ENCODE results near the gene LDAH.
"Not testable (repeated sequence)": the region's sequence is repeated elsewhere in the genome, so short reads cannot be mapped to it uniquely, and the experiment has no call there.

The LDAH gene

DNA sequence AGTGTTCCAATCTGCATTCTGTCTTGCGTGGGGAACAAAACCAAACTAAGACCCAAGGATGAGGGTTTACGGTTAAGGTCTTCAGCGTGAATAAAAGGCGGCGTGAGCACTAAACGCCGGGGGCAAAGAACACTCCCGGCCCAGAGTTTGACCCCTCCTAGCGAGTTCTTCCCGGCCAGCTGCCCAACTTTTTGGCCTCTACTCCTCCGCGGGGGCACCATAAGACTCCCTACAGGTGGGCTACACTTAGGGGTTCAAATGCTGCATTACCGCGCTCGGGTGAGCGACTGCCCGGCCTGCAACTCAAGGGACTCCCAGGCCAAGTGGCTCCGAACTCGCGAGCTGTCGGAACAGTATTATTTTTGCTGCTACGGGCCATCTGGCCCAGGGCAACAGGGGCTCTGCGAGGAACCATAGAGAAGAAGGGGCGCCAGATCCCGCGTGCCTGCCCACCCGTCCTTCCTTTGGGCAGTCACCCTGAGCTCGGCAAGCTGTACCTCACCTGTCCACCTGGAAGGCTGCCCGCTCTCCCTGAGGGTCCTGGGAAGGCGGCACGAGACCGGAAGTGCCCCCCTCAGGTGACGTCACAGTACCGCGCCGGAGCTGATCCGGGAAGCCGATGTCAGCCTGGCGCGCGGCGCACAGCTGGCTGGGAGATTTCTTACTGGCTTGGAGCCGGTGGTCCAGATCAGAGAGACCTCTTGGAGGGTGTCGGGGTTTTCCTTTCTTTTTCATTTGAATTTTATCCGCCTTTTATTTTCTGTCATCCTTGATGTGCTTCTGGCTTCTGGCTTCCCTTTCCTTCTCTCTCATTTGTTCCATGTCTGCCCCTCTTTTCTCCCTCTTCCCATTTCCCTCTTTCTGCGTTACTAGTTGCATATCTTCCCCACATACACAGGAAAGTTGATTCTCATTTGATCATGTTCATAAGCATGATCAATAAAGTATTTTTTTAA, at the start of gene LDAH:
TSS of gene LDAH (minus strand) at position 567 of the 956 bp plus-strand sequence. CDS start 21,638 bp downstream, outside the sequence.
- peak; percentile 85 for DNase-seq

DNA sequence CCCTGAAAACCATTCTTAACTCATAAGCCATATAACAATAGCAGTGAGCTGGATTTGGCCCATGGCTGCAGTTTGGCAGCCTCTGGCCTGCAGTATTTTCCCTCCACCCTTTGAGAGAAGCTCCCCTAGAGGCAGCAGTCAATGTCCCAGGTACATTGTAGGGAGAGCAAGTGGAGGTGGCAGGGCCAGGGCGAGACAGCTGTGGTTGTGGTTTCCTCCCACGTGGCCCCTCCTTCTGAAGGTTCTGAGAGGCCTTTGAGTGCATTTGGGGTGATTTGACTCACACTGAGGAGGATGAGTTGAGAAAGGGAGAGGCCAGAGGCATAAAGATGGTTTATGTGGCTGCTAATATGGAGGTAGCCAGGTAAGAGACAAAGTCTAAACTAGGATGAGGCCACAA, 45.5 kb upstream of the LDAH start:
- DNase-seq, result peak; percentile 18

DNA sequence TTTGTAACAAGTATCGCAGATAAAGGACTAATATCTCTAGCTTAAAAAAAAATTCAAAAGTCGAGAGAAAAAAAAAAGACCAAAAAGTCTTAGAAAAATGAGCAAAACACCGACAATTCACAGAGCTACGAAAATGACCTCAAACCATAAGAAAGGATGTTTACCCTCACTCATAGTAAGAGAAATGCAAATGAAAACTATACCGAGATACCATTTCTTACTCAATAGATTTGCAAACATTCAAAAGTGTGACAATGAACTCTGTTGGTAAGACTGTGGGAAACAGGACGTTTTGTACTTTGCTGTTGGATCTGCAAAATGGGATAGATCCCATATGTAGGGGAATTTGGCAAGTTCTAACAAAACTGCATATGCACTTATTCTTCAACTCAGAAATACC, 39.9 kb upstream of the LDAH start:
- no peak for DNase-seq

DNA sequence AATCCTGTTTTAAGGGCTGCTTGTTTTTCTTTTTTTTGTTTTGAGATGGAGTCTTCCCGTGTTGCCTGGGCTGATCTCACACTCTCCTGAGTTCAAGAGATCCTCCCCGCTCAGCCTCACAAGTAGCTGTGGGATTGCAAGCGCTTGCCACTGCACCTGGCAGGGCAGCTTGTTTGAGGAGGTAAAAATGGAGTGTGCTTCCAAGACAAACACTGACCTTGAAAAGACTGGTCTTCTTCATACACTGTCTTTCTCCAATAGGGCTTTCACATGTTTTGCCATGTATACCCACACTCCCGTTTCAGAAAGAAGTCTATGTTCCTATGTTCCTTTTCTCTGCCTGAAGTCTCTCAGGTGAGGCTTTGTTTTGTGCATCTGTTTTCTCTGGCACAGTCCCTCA, 32.6 kb upstream of the LDAH start:
- no peak for DNase-seq

DNA sequence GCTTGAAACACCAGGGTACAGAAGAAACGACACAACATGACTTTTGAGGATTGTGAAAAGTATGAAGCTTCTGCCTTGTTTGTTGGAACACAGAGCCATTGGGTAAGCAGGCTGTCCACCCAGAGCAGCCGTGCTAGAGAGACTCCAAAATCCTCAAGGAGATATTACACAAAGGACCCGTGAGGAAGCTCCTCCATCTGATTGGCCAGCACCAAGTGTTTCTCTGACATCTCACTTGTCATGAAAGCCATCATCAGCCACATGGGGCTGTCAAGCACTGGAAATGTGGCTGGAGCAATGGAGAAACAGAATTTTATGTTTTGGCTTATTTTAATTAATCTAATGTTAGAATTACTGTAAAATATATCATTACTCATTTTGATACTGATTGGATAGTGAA, 29.8 kb upstream of the LDAH start:
- DNase-seq, result no peak

DNA sequence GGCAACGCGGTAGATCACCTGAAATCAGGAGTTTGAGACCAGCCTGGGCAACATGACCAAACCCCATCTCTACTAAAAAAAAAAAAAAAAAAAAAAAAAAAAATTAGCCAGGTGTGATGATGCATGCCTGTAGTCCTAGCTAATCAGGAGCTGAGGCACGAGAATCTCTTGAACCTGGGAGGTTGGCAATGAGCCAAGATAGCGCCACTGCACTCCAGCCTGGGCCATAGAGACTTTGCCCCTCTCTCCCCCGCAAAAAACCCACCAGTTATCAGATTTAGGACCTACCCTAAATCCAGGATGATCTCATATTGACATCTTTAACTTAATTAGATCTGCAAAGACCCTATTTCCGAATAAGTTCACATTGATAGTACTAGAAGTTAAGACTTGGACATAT, 29.2 kb upstream of the LDAH start:
- DNase-seq, result no peak

DNA sequence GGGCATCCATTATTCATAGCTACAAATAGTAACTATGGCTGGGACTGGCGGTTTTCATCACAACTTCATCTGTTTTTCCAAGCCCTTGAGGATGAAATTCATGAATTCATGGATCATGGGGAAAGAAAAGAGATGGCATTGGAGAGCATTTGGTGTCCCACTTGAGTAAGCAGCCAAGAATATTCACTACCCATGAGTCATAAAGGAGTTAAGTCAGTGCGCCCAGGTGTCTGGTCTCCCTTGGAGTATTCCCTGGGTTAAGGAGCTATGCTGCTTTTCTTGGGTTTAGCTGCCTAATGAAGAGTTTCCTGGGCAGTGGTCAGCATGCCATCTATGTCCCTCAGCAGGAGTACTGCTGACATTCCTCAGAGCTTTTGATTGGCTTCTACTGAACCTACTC, 21.3 kb upstream of the LDAH start:
- no peak for DNase-seq

DNA sequence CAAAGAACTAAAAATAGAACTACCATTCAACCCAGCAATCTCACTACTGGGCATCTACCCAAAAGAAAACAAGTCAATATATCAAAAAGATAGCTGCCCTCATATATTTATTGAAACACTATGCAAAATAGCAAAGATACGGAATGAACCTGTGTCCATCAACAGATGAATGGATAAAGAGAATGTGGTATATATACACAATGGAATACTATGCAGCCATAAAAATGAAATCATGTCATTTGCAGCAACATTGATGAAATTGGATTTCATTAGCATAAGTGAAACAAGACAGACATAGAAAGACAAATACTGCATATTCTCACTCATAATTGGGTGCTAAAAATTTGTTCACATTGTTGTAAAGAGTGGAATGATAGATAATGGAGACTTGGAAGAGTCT, 16.2 kb upstream of the LDAH start:
- no peak for DNase-seq

DNA sequence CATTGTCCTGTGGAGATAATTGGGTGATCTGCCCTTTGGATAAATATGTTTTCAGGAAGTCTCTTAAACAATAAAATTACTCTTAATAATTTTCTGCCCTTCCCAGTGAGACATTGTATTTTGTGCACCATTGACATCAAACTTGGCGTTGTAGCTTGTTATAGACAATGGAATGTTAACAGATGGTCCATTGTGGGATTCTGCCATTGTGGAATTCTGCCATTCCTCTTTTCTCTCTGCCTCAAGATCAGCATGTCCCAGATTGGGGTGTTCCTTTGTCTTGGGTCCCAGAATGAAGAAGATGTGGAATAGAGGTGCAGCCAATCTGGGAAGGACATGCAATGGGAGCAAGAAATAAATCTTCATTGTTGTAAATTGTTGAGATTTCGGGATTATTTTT, 15.1 kb upstream of the LDAH start:
- DNase-seq, result no peak

DNA sequence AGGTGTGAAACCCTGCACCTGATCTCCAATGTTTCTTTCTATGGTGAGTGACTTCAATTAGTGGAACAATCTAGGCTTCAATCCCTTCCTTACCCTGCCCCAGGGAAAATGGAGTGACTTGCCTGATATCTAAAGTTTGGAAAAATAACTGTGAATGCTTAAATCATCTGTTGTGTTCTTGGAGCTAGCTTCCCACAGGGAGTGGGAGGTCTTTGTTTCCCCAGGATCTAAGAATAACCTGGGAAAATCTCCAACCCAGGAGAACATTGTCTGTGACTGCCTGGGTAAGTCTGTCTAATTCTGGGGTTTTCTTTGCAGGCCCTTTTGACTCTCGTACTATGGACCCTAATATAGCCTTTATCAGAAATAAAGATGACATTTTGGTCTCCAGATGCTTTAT, 13.6 kb upstream of the LDAH start:
- DNase-seq, result no peak

DNA sequence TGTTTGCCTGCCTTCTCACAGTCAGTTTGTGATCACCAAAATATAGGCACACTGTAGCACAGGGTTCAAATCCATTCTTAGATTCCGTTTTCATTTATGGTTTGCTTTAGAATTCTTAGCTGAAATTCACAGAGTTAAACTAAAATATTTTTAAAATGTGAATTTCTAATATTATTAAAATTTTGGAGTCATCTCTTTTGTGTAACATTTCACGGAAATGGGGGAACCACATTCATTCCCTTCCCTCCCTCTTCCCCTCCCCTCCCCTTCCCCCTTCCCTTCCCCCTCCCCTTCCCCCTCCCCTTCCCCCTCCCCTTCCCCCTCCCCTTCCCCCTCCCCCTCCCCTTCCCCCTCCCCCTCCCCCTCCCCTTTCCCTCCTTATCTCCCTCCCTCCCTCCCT, 11.4 kb upstream of the LDAH start:
- no peak for DNase-seq

DNA sequence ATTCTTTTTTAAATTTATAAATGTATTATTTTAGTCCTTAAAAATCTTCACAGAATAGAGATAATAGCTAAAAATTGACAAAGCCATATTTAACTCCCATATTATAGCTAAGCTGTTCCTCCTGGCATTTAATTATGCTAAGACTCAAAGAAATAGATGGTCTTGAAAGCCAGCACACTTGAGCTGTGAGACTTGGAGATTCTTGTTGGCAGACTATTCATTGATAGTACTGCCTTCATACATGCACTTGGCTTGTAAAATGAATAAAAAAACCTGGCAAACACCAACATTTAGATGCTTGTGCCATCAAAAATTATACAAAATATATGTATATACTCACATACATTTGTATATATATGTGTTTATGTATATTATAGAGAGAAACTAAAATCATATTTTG, 9.7 kb upstream of the LDAH start:
- no peak for DNase-seq

DNA sequence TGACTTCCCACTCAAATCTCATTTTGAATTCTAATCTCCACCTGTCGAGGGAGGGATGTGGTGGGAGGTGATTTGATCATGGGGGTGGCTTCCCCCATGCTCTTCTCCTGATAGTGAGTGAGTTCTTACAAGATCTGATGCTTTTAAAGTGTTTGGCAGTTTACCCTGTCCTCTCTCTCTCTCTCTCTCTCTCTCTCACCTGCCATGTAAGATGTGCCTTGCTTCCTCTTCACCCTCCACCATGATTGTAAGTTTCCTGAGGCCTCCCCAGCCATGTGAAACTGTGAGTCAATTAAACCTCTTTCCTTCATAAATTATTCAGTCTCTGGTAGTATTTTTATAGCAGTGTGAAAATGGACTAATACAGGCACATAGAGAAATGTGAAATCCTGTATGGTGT, 7.0 kb upstream of the LDAH start:
- no peak for DNase-seq

DNA sequence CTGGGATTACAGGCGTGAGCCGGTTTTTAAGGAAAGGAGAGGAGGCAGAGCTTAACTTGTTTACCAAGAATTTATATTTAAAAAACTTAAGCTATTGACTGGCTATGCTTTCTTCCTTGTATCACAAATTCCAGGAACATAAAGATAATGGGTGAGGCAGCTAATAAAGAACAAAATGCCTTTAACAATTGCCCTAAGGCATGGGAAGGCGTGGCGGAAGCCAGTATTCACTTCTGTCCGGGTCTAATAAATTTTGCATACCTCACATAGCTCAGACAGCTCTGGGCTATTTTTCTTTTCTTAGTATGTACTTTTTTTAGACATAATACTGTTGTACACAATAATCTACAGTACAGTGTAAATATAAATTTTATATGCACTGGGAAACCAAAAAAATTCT, 1.0 kb upstream of the LDAH start:
- no peak for DNase-seq

DNA sequence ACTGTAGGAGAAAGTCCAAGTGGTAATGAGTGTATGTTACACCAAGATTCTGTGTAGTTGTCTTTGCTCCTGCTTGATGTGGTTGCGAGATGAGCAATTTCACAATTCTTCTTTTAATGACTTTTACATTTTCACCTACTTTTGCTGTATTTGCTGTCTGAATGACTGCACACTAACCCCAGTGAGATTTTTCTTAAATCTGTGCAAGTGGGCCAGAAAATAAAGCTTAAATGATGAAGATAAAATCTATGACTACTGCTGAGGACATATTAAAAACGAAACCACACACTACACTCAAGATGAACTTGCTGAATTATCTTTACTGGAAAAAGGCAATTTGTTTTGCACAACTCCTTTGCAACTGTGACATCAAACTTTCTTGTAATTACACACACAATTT, 4.1 kb downstream of the LDAH start:
- DNase-seq, result no peak

DNA sequence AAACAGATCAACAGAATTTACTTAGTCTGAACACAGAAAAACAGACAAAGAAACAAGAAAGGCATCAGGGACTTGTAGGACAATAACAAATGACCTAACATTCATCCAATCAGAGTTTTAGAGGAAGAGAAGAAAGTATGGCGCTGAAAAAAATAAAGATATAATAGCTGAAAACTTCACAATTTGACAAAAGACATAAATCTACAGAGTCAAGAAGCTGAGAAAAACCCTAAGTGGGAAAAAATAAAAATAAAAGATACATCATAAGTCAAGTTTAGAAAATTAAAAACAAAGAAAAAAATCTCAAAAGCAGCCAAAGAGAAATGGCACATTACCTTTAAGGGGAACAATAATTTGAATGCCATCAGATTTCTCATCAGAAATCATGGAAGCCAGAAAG, 7.7 kb downstream of the LDAH start:
- DNase-seq, result no peak

DNA sequence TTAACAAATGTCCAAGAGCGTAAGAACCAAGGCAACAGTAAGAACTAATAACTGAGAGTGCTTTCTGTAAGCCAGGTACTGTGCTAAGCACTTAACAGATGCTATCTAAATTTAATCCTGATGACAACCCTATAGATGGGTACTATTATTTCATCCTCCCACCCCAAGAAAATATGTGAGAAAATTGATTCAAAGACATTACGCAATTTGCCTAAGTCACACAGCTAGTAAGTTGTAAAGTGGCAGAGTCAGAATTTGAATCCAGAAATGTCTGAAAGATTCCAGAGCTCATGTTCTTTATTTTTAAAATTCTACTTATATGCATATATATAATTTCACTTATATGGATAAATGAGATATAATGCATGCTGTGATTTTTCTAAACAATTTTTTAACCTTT, 10.1 kb downstream of the LDAH start:
- no peak for DNase-seq

DNA sequence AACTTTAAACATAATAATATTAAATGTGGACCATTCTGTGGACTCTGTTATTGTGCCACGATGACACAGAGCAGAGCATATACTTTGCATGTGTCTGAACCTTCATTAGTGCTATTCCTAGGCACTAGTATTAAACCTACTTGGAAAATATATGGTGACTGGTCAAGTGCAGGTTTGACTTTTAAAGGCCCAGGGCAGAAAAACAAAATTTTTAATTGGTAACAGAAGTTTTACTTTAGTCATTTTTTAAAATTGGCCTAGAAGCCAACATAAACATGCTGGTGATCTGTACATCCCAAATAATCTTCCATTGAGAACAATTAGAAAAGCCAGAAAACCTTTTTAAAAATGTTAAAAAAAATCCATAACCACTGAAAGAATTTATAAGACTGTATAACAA, 16.6 kb downstream of the LDAH start:
- DNase-seq, result no peak

DNA sequence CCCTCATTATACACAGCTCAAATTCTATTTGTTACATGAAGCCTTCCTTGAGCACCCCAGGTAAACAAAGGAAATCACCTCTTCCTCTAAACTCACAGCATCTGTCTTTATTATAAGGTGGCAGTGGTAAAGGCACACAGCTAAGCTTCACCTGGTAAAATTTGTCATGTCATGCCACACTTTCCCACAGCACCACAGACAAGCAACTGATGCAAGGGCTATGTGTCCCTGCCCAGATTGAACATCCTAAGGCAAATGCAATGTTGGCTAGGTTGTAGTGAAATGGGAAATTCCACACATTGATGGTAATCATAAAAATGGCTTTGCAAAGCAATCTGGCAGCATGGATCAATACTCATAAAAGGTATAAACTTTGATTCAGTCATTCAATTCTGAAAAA, 18.9 kb downstream of the LDAH start:
- no peak for DNase-seq

DNA sequence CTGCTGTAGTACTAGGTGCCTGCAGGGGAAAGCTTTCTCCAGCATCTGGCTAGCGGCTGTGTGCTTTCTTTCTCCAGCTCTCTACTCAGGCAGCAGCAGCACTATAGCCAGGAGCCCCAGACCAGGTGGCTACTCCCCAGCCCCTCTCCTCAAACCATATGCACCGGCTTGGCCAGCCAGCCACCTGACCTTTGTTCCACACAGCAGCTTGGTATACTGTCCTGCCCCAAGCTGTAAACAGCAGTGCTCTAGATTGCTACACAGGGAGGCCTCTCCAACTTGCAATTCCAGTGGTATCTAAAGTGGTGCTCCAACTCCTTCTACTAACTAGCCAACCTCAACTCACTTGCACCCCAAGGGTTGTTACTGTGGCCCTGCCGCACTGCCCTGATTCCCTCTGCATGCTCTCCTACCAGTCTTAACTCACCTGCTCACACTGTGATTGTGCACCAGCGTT, 19.6 kb downstream of the LDAH start:
- DNase-seq, result no peak

DNA sequence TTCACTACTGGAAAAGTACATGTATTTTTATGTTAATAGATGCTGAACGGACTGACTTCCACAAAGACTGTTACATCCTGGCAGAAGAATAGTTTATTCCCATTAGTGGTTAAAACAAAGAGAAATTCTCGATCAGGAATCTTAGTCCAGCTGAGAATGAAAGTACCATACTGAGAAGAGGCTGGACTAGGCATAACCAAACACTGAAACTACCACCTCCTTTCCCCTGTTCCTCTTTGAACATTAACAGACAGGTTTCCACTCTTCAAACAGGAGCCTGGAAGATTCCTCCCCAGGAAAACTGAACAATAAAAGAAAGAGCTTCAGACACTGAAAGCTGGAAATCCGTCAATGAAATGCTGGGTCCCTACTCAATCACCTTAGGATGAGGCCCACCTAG, 25.8 kb downstream of the LDAH start:
- DNase-seq, result no peak

DNA sequence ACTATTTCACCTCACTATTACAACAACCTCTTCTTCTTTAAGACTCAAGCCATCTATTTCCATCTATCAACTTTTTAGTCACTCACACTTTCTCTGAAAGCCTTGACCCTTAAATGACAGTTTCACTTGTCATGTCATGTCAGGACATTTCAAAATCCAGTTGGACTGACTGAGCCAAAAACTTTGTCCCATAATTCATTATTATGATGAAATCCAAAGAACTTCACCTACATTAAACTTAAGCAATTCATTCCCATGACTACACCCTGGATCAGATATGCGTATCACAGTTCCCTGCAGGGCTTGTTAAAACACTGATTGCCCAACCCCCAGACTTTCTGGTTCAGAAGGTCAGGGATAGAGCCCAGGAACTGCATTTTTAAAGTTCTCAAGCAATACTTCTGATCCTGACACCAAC, 26.5 kb downstream of the LDAH start:
- no peak for DNase-seq

DNA sequence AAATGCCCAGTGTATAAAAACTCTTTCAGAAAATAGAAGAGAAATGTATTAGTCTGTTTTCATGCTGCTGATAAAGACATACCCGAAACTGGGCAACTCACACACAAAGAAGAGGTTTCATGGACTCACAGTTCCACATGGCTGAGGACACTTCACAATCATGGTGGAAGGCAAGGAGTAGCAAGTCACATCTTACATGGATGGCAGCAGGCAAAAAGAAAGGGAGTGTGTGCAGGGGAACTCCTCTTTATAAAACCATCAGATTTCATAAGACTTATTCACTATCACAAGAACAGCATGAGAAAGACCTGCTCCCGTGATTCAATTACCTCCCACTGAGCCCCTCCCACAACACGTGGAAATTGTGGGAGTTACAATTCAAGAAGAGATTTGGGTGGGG, 29.0 kb downstream of the LDAH start:
- not testable (repeated sequence) for DNase-seq

DNA sequence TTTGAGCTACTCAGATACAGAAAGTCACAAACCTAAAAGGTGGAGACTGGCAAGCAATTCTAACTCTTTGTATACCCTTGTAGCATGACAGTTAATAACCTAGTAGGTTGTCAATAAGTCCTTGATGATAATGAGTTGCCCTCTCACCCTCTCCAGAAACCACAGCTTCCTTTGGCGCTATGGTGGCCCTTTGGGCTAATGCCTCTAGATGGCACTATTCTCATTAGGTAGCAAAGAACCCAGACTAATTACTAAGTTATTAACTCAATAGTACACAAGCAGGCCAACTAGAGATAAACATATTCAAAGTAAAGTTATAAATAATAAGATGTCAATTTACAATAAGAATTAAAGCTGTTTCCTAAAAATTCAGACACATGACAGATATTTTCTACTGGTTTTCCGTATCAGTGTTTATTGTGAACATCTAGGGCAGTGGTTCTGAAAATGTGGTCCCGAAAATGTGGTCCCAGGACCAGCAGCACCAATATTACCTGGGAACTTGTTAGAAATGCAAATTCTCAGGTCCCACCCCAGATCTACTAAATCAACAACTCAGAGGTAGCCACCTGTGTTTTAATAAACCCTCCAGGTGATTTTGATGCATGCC, 41.1 kb downstream of the LDAH start:
- peak; percentile 8 for DNase-seq

DNA sequence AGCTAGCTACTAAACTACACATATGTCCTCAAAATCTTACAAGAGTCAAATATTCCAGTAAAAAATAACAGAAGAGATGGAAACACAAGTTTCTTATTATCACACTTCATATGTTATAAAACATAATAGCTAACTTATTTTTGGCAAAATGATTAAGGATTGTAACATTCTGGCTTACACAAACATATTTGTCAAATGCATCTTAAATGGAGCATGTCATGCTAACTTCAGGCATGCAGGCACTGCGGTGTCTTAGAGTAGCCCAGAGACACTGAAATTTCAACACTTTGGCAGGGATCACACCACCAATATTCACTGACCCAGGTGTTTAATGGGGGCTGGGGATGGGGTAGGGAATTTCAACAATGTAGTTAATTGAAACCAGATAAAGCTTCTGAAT, 51.6 kb downstream of the LDAH start:
- no peak for DNase-seq

Measured in stimulated activated CD4-positive, alpha-beta T cell treated with anti-CD3 and anti-CD28 coated beads, Interleukin-12 subunit alpha, Interleukin-12 subunit beta, amount 100 ng/mL, for 4 hours (primary cell).